ENCODE results near the gene LDLRAP1.

Gene LDLRAP1

GRCh38 chr1:25610822-25611630, 67.6 kb downstream of the LDLRAP1 start:
- no peak for DNase-seq

DNA sequence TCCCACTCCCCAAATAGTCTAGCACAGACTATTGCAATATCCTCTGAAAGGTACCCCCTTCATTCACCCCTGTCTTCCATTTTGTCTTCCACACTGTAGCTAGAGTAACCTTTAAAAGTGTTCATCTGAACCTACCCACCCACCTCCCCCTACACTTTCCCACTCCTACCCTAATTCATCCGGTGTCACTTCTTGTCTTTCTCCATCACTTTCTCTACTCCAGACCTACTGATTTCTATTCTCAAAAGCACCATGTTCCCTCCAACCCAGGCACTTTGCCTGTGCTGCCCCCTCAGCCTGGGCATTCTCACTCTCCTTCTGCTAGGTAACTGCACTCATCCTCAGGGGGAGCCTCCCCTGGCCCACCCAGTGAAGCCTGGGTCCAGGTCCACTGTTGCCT, 68.4 kb downstream of the LDLRAP1 start:
- DNase-seq, result no peak

- DNase-seq, result no peak
These were observed 69.0 kb downstream of the LDLRAP1 start for GRCh38 chr1:25612421-25612820.

- DNase-seq, result no peak
These were observed 69.7 kb downstream of the LDLRAP1 start for GRCh38 chr1:25613091-25613490.

DNA sequence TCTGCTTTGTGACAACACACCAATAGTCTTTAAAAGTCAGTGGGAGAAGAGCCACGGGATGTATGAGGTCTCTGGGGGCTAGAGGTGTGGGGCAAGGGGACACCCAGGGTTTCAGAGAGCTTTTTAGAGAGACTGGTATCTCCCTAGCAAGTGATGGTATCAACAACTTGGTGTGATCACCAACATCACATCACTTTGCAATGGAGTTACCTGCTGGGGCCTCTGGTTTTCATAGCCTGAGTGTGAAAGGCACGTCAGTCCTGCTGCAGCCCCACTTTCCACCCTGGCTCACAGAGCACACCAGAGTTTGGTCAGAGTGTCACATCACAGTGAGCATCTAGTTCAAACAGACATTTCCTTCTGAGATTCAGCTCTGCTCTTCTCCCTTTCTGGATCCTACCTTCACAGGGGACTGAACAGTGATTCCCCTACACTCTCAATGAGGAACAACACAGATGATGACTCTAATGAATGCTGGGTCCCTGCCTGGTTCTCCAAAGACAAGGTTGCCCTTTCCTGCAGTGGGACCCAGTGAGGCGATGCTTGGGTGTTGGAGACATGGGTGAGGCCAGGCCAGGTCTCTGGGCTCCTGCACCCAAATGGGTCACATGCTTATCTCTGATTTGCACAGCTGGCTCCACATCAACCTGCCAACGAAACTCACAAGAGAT, 71.2 kb downstream of the LDLRAP1 start:
- DNase-seq, result no peak

DNA sequence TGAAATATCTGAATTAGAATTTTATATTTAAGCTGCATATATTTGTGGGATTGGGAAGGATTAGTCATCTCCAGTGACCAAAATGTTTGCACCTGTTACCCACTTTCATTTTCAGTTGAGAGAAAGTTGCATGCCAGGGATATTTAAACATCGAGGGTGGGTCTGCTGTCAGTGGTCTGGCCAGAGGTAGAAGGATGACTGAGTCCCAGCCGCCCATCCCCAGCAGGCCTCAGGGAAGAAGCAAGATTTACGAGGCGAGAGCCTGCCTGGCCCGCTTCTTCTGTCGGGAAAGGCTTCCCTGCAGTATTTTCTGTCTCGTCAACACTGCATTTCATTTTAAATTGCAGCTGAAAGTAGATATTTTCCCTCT, 71.8 kb downstream of the LDLRAP1 start:
- no peak for DNase-seq

GRCh38 chr1:25615563-25616094, 72.2 kb downstream of the LDLRAP1 start:
- DNase-seq, result no peak

DNA sequence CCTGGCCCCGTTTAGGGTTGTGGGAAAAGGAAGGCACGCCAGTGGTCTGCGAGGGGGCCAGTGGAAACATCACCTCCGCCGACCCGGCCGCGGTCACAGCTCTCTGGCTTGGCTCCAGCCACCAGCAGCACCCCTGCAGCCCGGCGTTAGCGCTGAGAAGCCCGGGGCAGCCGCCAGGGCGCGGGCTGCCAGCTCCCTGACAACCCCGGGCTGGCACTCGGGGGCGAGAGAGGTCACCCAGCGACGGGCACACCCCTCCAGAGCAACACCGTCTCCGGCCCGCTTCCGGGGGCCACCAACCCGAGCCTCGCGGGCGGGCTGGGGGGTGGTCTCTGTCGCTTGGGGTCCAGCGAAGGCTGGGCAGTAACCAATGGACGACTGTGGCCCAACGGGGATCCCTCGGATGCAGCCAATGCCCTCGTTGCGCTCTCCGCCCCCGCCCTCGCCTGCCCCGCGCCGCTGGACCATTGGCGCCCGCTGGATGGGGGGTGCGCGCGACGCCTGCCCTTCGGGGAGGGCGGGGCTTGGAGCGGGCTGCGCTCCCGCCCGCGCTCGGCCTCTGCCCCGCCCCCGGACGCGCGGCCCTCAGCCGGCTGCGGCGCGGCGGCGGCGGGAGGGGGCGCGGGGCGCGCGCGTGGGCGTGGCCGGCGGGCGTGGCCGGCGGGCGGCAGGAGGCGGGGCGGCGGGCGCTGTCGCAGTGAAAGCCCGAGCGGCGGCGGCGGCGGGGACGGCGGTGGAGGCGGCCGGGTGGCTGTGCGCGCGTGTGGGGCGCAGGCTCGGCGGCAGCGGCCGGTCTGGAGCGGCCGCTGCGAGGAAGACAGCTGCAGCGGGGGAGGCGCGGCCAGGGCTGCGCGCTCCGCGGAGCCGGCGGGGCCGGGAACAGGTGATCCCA, 72.9 kb downstream of the LDLRAP1 start, which contains the start of gene MAN1C1:
Gene MAN1C1, plus strand, starts transcription at position 697 of the 892 bp plus-strand sequence. CDS start 1,007 bp downstream, outside the sequence.
- peak; percentile 77 for DNase-seq

DNA sequence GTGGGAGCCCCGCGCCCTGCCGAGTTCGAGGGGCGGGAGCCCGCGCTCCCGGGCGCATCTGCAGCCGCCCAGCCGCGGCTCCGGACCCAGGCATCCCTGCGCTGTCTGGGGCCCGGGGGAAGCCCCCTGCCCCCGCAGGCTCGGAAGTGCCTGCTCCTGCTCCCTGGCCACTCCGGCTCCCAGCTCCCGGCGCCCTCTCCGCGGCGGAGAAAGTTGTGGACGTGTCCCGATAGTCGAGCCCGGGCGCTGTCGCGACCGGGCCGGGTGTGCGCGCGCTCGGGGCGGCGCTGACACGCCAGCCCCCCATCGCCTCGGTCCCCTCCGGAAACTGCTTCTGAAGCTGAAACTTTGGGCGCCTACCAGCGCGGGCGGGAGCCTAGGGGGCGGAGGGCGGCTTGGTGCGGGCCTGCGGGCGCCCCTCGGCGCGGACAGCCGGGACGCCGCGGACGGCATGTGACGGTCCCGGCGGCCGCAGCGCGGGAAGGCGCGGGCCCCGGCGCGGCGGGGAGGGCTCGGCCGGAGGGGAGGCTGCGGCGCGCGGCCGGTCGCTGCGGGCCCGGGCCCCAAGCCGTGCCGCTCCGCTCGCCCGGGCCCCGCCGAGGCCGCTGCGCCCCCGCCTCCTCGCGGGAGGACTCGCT, 73.7 kb downstream of the LDLRAP1 start:
- no peak for DNase-seq

GRCh38 chr1:25617625-25618432, 74.4 kb downstream of the LDLRAP1 start:
- DNase-seq, result no peak

DNA sequence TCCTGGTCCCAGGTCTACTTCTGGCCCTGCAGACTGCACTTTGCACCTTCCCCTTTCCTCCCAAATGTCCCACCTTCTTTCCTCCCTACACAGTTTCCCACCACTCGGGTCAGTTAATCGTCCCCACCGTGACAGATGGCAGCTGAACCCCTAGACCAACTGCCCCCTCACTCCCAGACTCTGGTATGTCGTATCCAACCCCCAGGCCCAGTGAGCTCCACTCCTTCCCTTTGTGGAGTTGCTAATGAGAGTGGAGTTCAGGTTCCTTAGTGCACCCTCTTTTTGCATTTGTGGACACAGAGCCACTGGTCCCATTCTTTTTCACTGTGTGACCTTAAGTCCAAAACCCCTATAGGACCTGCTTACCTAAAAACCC, 75.0 kb downstream of the LDLRAP1 start:
- DNase-seq, result no peak
